ENCODE data around the gene AQP5. TPM values are rescaled to one million over a fixed set of nuclear protein-coding genes. Genes with fewer than 3 reads are reported as not detected.

The AQP5 gene
- total and polyA plus RNA-seq, 3 experiments from 2014 or later = not detected

- Mint-ChIP-seq H3K36me3 (no peaks in the 10 kb centered on the region), H3K4me3 (no peak overlapping the region), H3K4me1 (peaks cover 0 to 4% (median under 1%) of the 10 kb centered on the region in 3 donors), H3K27me3 (peaks cover 39 to 62% of the 10 kb centered on the region in 2 donors), H3K27ac (no peak overlapping the region), H3K9me3 (no peaks in the 10 kb centered on the region)
- no peak overlapping the region for H3K4me3 ChIP-seq (ENCODE audit: low read length)
- ChIA-PET CTCF (interaction anchor here (1.4 to 4.0 kb wide), 2 partner anchors 10 to 12 kb away, joined by 3 to 24 read pairs; no protein-coding TSS in a partner anchor), POLR2A (no interaction called here)
- H3K4me1 ChIP-seq (ENCODE audit: insufficient read depth, low read length) = no peaks in the 10 kb centered on the region
- peaks cover 39% of the 10 kb centered on the region for H3K27me3 ChIP-seq (ENCODE audit: insufficient read depth, low read length, poor library complexity, severe bottlenecking)
- no peak overlapping the region for H3K27ac ChIP-seq (ENCODE audit: low read depth, low read length)
- no peak for DNase-seq
- H3K36me3 ChIP-seq (ENCODE audit: insufficient read depth, low read length) = no peaks in the 10 kb centered on the region
- H3K9me3 ChIP-seq (ENCODE audit: low read length) = no peaks in the 10 kb centered on the region
These were observed 6.5 kb upstream of the AQP5 start for GRCh38 chr12:49954863-49955830.

GRCh38 chr12:49955899-49956662 is 5.6 kb upstream of the AQP5 start:
- H3K27me3 ChIP-seq (ENCODE audit: insufficient read depth, low read length, poor library complexity, severe bottlenecking) = peaks cover 47% of the 10 kb centered on the region
- ChIA-PET POLR2A (no interaction called here), CTCF (interaction anchor here (4.0 kb wide), 1 partner anchor 11 kb away, joined by 24 read pairs; no protein-coding TSS in a partner anchor)
- H3K36me3 Mint-ChIP-seq = no peaks in the 10 kb centered on the region
- H3K9me3 ChIP-seq (ENCODE audit: low read length) = no peaks in the 10 kb centered on the region
- H3K4me3 ChIP-seq (ENCODE audit: low read length) = no peak overlapping the region
- peaks cover 5 to 11% (median 8%) of the 10 kb centered on the region in 3 donors for H3K4me1 Mint-ChIP-seq
- H3K4me1 ChIP-seq (ENCODE audit: insufficient read depth, low read length) = no peaks in the 10 kb centered on the region
- no peak overlapping the region for H3K4me3 Mint-ChIP-seq
- H3K9me3 Mint-ChIP-seq = no peaks in the 10 kb centered on the region
- no peak overlapping the region for H3K27ac ChIP-seq (ENCODE audit: low read depth, low read length)
- no peak for DNase-seq
- H3K27ac Mint-ChIP-seq = peak overlapping the region in 1 of 8 donors; percentile 8
- H3K36me3 ChIP-seq (ENCODE audit: insufficient read depth, low read length) = no peaks in the 10 kb centered on the region
- H3K27me3 Mint-ChIP-seq = peaks cover 46 to 68% of the 10 kb centered on the region in 2 donors

GRCh38 chr12:49956663-49957569 is 4.8 kb upstream of the AQP5 start:
- CTCF ChIA-PET = interaction anchor here (2.6 to 4.0 kb wide), 2 partner anchors 10 kb away, joined by 19 to 24 read pairs; no protein-coding TSS in a partner anchor
- H3K36me3 ChIP-seq (ENCODE audit: insufficient read depth, low read length) = no peaks in the 10 kb centered on the region
- Mint-ChIP-seq H3K4me1 (peaks cover 5 to 11% (median 8%) of the 10 kb centered on the region in 3 donors), H3K4me3 (no peak overlapping the region), H3K36me3 (no peaks in the 10 kb centered on the region), H3K27me3 (peaks cover 43 to 68% of the 10 kb centered on the region in 2 donors), H3K27ac (peak overlapping the region in 1 of 8 donors; percentile 8), H3K9me3 (no peaks in the 10 kb centered on the region)
- no peak for DNase-seq
- no peak overlapping the region for H3K27ac ChIP-seq (ENCODE audit: low read depth, low read length)
- H3K27me3 ChIP-seq (ENCODE audit: insufficient read depth, low read length, poor library complexity, severe bottlenecking) = peaks cover 44% of the 10 kb centered on the region
- POLR2A ChIA-PET = no interaction called here
- H3K9me3 ChIP-seq (ENCODE audit: low read length) = no peaks in the 10 kb centered on the region
- H3K4me3 ChIP-seq (ENCODE audit: low read length) = no peak overlapping the region
- no peaks in the 10 kb centered on the region for H3K4me1 ChIP-seq (ENCODE audit: insufficient read depth, low read length)

GRCh38 chr12:49957570-49957967 is 4.1 kb upstream of the AQP5 start:
- Mint-ChIP-seq H3K27me3 (peaks cover 44 to 75% of the 10 kb centered on the region in 2 donors), H3K36me3 (no peaks in the 10 kb centered on the region), H3K9me3 (no peaks in the 10 kb centered on the region), H3K4me1 (peaks cover 5 to 11% (median 8%) of the 10 kb centered on the region in 3 donors), H3K4me3 (no peak overlapping the region), H3K27ac (no peak overlapping the region)
- ChIA-PET CTCF (interaction anchor here (2.6 kb wide), 1 partner anchor 10 kb away, joined by 19 read pairs; no protein-coding TSS in a partner anchor), POLR2A (no interaction called here)
- H3K27ac ChIP-seq (ENCODE audit: low read depth, low read length) = no peak overlapping the region
- H3K9me3 ChIP-seq (ENCODE audit: low read length) = no peaks in the 10 kb centered on the region
- DNase-seq = no peak
- peaks cover 44% of the 10 kb centered on the region for H3K27me3 ChIP-seq (ENCODE audit: insufficient read depth, low read length, poor library complexity, severe bottlenecking)
- no peaks in the 10 kb centered on the region for H3K4me1 ChIP-seq (ENCODE audit: insufficient read depth, low read length)
- H3K36me3 ChIP-seq (ENCODE audit: insufficient read depth, low read length) = no peaks in the 10 kb centered on the region
- H3K4me3 ChIP-seq (ENCODE audit: low read length) = no peak overlapping the region

- CTCF ChIA-PET = interaction anchor here (1.3 to 3.7 kb wide), 3 partner anchors 7 to 111 kb away, joined by 3 to 22 read pairs (median 19); no protein-coding TSS in a partner anchor
These were observed 1.8 kb upstream of the AQP5 start for GRCh38 chr12:49959685-49960473.

GRCh38 chr12:49960474-49961110 is 1.1 kb upstream of the AQP5 start:
- Mint-ChIP-seq H3K9me3 (no peaks in the 10 kb centered on the region), H3K36me3 (no peaks in the 10 kb centered on the region), H3K4me3 (peak overlapping the region; percentile 46 to 81 (median 58)), H3K27me3 (peaks cover 43 to 80% of the 10 kb centered on the region in 2 donors), H3K27ac (peak overlapping the region in 1 of 8 donors; percentile 12), H3K4me1 (peaks cover 5 to 8% (median 8%) of the 10 kb centered on the region in 3 donors)
- no peak for DNase-seq
- Histone ChIP-seq H3K36me3 (ENCODE audit: insufficient read depth, low read length) (no peaks in the 10 kb centered on the region), H3K27me3 (ENCODE audit: insufficient read depth, low read length, poor library complexity, severe bottlenecking) (peaks cover 53% of the 10 kb centered on the region), H3K4me1 (ENCODE audit: insufficient read depth, low read length) (no peaks in the 10 kb centered on the region), H3K27ac (ENCODE audit: low read depth, low read length) (no peak overlapping the region), H3K4me3 (ENCODE audit: low read length) (no peak overlapping the region), H3K9me3 (ENCODE audit: low read length) (no peaks in the 10 kb centered on the region)
- ChIA-PET POLR2A (no interaction called here), CTCF (interaction anchor here (3.7 kb wide), 1 partner anchor 15 kb away, joined by 22 read pairs; no protein-coding TSS in a partner anchor)

More at GRCh38 chr12:49959685-49960473, 1.8 kb upstream of the AQP5 start:
- Histone ChIP-seq H3K9me3 (ENCODE audit: low read length) (no peaks in the 10 kb centered on the region), H3K27ac (ENCODE audit: low read depth, low read length) (no peak overlapping the region), H3K4me1 (ENCODE audit: insufficient read depth, low read length) (no peaks in the 10 kb centered on the region), H3K27me3 (ENCODE audit: insufficient read depth, low read length, poor library complexity, severe bottlenecking) (peaks cover 54% of the 10 kb centered on the region), H3K36me3 (ENCODE audit: insufficient read depth, low read length) (no peaks in the 10 kb centered on the region), H3K4me3 (ENCODE audit: low read length) (no peak overlapping the region)
- H3K27ac Mint-ChIP-seq = peak overlapping the region in 1 of 8 donors; percentile 12
- peak overlapping the region; percentile 46 to 72 (median 58) for H3K4me3 Mint-ChIP-seq
- no peaks in the 10 kb centered on the region for H3K36me3 Mint-ChIP-seq
- DNase-seq = no peak
- POLR2A ChIA-PET = no interaction called here
- peaks cover 43 to 79% of the 10 kb centered on the region in 2 donors for H3K27me3 Mint-ChIP-seq
- H3K9me3 Mint-ChIP-seq = no peaks in the 10 kb centered on the region
- peaks cover 5 to 10% (median 8%) of the 10 kb centered on the region in 3 donors for H3K4me1 Mint-ChIP-seq
